ENCODE data around the gene CYGB.
"Not testable (repeated sequence)": the region's sequence is repeated elsewhere in the genome, so short reads cannot be mapped to it uniquely, and the experiment has no call there.

Gene CYGB

DNA sequence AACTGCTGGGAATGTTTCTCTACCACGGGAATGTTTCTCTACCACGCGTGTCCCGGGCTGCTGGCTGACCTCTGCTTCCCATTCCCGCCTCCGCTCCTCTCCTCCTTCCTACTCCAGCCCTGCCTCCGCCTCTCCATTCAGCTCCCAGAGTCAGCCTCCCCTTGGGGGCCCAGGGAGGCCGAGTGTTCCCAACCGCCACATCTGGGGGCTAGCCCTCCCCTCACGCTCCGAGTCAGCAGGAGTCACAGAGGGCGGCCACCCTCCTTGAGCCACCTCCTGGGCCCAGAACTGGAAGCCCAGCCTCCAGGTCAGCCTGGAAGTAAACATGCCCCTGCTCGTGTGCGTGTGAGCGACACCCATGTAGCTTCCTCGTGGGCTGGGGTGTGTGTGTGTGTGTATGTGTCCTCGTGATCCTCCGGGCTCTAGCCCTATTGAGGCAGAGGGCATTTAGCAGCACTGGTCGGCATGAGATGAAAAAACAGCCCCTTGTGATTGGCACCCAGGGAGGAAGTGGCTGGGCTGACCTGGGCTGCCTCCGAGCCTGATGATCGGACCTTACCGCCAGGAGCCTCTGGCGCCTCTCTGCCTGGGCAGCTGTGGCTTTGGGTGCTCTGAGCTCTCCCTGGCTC lies 7.3 kb downstream of the CYGB start:
- H3K4me3 ChIP-seq (ENCODE audit: low read length), result no peak overlapping the region
- no peak for DNase-seq (ENCODE audit: low read depth)
- no peak for TF ChIP-seq CTCF (conservative IDR thresholded peaks at IDR 0.05; ENCODE audit: low read depth, low read length)

- H3K4me3 ChIP-seq (ENCODE audit: low read length), result no peak overlapping the region
- no peak for DNase-seq (ENCODE audit: low read depth)
- no peak for TF ChIP-seq CTCF (conservative IDR thresholded peaks at IDR 0.05; ENCODE audit: low read depth, low read length)
Measured at GRCh38 chr17:76529224-76530094, 8.1 kb downstream of the CYGB start.

DNA sequence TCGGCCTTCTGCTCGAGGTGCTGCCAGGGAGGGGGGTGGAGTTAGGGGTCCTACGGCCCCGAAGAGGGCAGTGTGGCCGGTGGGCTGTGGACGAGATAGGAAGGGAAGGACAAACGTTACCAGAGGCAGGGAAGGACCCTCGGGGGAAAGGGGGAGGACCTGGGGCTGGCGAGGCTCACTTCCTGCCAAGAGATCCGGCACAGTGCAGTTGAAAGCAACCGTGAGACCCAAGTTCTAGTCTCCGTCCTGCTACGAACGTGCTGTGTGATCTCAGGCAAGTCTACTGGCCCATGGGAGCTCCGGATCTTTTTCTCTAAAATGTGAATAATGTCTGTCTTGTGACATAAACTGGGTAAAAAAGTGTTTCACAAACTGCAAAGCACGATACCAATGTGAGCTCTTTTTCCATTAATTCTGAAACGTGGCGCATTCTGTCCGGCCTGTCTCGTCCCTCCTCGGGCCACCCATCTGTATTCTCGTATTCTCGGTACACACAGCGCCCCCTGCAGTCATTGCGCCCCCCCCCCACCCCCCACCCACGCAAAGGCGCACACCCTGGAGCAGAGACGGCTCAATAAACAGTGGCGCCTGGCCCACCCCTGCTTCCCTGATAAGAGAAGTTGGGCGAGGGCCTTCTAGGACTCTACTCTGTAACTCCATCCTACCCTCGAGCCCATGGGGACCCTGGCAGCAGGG lies 8.8 kb downstream of the CYGB start:
- no peak for TF ChIP-seq CTCF (conservative IDR thresholded peaks at IDR 0.05; ENCODE audit: low read depth, low read length)
- no peak for DNase-seq (ENCODE audit: low read depth)
- no peak overlapping the region for H3K4me3 ChIP-seq (ENCODE audit: low read length)

DNA sequence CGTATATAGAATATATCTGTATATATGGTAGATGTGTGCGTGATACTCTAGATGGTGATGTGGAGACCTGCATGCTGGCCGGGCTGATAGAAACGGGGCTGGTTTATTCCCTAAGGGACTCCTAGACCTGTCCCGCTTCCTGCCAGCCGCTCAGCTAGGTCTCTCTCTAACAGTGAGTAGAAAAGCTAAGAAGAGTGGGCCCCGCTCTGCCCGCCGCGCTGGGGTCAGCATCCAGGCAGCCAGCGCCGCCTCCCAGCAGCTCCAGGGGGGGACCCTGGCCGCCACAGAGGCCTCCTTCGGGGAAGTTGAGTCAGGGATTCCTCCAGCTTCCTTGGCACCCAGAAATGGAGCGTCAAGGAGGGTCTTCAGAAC lies 9.4 kb downstream of the CYGB start:
- no peak for TF ChIP-seq CTCF (conservative IDR thresholded peaks at IDR 0.05; ENCODE audit: low read depth, low read length)
- no peak for DNase-seq (ENCODE audit: low read depth)
- H3K4me3 ChIP-seq (ENCODE audit: low read length), result no peak overlapping the region

- no peak overlapping the region for H3K4me3 ChIP-seq (ENCODE audit: low read length)
Measured at GRCh38 chr17:76527430-76528111, 9.9 kb downstream of the CYGB start.

DNA sequence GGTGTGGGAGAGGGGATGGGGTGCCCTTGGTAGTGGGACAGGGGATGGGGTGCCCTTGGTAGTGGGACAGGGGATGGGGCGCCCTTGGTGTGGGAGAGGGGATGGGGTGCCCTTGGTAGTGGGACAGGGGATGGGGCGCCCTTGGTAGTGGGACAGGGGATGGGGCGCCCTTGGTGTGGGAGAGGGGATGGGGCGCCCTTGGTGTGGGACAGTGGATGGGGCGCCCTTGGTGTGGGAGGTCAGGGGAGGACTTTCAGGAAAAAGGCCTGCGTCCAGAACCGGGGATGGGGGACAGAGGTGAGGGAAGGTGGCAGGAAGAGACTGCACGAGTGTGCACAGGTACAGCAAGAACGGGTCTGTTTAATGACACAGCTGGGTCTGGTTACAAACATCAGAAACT lies 10.5 kb downstream of the CYGB start:
- not testable (repeated sequence) for DNase-seq (ENCODE audit: low read depth); H3K4me3 ChIP-seq (ENCODE audit: low read length)

More at GRCh38 chr17:76527430-76528111, 9.9 kb downstream of the CYGB start:
- peak; percentile 12 for TF ChIP-seq CTCF (conservative IDR thresholded peaks at IDR 0.05; ENCODE audit: low read depth, low read length)
- no peak for DNase-seq (ENCODE audit: low read depth)

GRCh38 chr17:76525513-76525833 lies 12.0 kb downstream of the CYGB start:
- DNase-seq (ENCODE audit: low read depth); H3K4me3 ChIP-seq (ENCODE audit: low read length): not testable (repeated sequence)
